Measurements from ENCODE around the gene SYNPO2.

GRCh38 chr4:118888666-118889311 lies at the start of gene SYNPO2:
- TF ChIP-seq CTCF (IDR thresholded peaks at IDR 0.05) = no peak
- TF ChIP-seq EZH2phosphoT487 (IDR thresholded peaks at IDR 0.05) = no peak
